IPS-18a (cell line): ENCODE data around the gene ADGRB3.
"Not testable (repeated sequence)": the region's sequence is repeated elsewhere in the genome, so short reads cannot be mapped to it uniquely, and the experiment has no call there.

Source experiments
- H3K27ac ChIP-seq: one replicate; pipeline ENCODE4 v1.5.1; 2013; ENCODE audit warnings: low read length
- H3K27me3 ChIP-seq: one replicate; pipeline ENCODE4 v1.6.1; 2013; ENCODE audit warnings: mild to moderate bottlenecking, low read length; ENCODE audit not compliant: control insufficient read depth, insufficient read depth
- H3K36me3 ChIP-seq: one replicate; pipeline ENCODE4 v1.6.1; 2013; ENCODE audit warnings: low read depth, low read length; ENCODE audit not compliant: control insufficient read depth
- H3K4me1 ChIP-seq: one replicate; pipeline ENCODE4 v1.6.1; 2013; ENCODE audit warnings: low read depth, low read length; ENCODE audit not compliant: control insufficient read depth
- H3K4me3 ChIP-seq: one replicate; pipeline ENCODE4 v1.5.1; 2013; ENCODE audit warnings: low read length
- H3K9ac ChIP-seq: one replicate; pipeline ENCODE4 v1.6.1; 2013; ENCODE audit warnings: mild to moderate bottlenecking, low read length, moderate library complexity
- H3K9me3 ChIP-seq: one replicate; pipeline ENCODE4 v1.6.1; 2013; ENCODE audit warnings: low read depth, low read length; ENCODE audit not compliant: control insufficient read depth

The ADGRB3 gene

GRCh38 chr6:68746376-68746775 is 111.3 kb downstream of the ADGRB3 start:
- Histone ChIP-seq H3K4me3 (no peak overlapping the region), H3K9me3 (no peaks in the 10 kb centered on the region), H3K27ac (no peak overlapping the region), H3K9ac (no peak overlapping the region), H3K27me3 (no peaks in the 10 kb centered on the region), H3K36me3 (no peaks in the 10 kb centered on the region), H3K4me1 (no peaks in the 10 kb centered on the region)

DNA sequence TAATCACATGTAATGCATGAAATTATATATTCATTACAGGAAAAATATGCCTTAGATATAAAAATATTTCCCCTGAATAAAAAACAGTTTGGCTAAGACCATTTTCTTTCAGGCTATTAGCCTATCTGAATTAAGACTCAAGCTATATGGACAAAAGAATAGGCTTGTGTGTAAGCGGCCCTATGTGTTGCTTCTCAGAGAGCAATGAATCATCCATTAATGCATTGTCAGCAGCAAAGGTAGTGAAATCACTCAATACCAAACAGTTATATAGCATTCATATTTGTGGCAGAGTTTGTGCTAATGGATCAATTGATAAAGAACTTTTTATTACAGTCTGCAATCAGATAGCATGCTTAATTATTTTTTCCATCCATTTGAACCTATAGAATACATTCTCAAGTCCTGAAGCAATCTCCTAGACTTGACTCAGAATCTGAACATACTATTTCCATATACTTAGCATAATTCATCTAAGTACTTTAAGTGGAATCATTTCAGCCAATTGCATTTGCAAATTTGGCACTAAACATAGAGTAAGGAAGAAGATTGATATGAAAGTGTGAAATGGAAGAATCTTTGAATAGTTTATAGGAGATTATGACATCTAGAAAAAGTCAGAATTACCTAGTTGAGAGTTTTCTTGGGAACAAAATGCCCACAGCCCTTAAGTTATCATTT is 112.2 kb downstream of the ADGRB3 start:
- Histone ChIP-seq H3K4me3 (no peak overlapping the region), H3K36me3 (no peaks in the 10 kb centered on the region), H3K27me3 (no peaks in the 10 kb centered on the region), H3K9ac (no peak overlapping the region), H3K9me3 (no peaks in the 10 kb centered on the region), H3K4me1 (no peaks in the 10 kb centered on the region), H3K27ac (no peak overlapping the region)

DNA sequence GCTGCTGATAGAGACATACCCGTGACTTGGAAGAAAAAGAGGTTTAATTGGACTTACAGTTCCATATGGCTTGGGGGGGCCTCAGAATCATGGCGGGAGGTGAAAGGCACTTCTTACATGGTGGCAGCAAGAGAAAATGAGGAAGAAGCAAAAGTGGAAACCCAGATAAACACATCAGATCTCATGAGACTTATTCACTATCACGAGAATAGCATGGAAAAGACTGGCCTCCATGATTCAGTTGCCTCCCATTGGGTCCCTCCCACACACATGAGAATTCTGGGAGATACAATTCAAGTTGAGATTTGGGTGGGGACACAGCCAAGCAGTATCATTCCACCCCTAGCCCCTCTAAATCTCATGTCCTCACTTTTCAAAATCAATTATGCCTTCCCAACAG is 112.8 kb downstream of the ADGRB3 start:
- not testable (repeated sequence) for H3K9me3 ChIP-seq, H3K4me1 ChIP-seq, H3K27ac ChIP-seq, H3K4me3 ChIP-seq, H3K9ac ChIP-seq, H3K36me3 ChIP-seq, H3K27me3 ChIP-seq

DNA sequence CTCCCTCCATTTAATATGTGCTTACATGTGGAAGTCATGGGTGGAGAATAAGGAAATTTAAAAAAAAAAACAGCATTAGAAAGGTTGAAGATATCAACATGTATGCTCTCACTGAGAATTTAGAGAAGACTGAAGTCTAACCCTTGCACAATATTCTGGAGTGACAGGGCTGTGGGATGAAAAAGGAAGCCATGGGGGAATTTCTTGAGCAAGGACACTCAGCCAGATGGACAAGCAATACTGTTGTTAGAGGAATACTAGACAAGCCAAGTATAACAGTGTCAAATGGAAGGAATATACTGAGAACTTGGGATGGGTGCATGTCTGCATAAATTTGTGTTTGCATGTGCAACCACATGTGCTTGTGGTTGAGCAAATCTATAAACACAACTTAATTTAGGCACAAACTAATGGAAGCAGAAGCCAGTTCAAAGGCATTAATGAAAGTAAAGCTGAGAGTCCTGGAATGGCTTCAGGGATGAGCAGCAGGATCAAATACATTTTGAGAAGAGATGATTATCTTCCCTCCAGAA is 119.7 kb downstream of the ADGRB3 start:
- no peaks in the 10 kb centered on the region for H3K27me3 ChIP-seq
- no peak overlapping the region for H3K4me3 ChIP-seq
- H3K36me3 ChIP-seq: no peaks in the 10 kb centered on the region
- no peak overlapping the region for H3K9ac ChIP-seq
- no peaks in the 10 kb centered on the region for H3K4me1 ChIP-seq
- H3K27ac ChIP-seq: no peak overlapping the region
- no peaks in the 10 kb centered on the region for H3K9me3 ChIP-seq

DNA sequence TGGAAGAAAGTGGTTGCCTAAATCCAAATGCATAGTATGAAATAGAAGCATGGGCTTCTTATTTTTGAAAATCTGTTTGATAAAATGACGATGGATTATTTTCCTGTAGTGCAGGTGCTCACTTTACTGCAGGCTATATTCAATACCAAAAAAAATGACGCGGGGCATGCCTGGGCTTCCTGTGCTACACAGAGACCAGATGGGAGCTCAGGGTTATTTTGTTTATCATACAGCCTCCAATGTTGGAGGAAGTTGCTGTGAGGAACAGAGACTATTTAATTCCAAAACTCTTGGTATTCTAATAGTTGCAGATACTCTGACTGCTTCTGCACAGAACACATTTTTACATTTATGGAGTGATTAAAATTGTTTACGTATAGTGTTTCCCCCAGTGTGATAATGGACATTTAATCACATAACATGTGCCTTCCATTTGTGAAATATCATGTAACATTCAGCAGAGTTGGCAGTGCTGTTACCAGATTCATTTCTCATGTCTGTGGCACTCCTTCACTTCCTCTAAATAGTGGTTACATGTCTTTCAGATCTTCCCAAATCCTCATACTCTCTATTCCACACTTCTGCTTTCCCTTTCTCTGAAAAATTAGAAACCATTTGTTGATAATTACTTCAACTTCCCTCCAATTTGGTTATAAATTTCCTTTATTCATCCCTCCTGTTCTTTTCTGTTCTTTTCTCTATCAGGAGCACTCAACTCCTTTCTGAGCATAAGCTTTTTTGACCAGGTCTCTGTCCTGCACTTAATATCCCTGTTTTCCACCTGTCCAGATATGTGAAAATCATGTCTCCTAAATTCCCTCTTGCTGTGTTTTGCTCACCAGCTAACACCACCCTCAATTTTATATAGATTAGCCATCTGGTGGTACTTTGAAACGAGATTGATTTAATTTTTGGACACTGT is 121.6 kb downstream of the ADGRB3 start:
- Histone ChIP-seq H3K27ac (no peak overlapping the region), H3K36me3 (no peaks in the 10 kb centered on the region), H3K4me1 (no peaks in the 10 kb centered on the region), H3K4me3 (no peak overlapping the region), H3K27me3 (no peaks in the 10 kb centered on the region), H3K9ac (no peak overlapping the region), H3K9me3 (no peaks in the 10 kb centered on the region)

- no peaks in the 10 kb centered on the region for H3K36me3 ChIP-seq
- H3K4me1 ChIP-seq: no peaks in the 10 kb centered on the region
- no peak overlapping the region for H3K9ac ChIP-seq
- H3K9me3 ChIP-seq: no peaks in the 10 kb centered on the region
- H3K27me3 ChIP-seq: no peaks in the 10 kb centered on the region
- H3K4me3 ChIP-seq: no peak overlapping the region
- no peak overlapping the region for H3K27ac ChIP-seq
These were observed 122.7 kb downstream of the ADGRB3 start for GRCh38 chr6:68757821-68758220.

DNA sequence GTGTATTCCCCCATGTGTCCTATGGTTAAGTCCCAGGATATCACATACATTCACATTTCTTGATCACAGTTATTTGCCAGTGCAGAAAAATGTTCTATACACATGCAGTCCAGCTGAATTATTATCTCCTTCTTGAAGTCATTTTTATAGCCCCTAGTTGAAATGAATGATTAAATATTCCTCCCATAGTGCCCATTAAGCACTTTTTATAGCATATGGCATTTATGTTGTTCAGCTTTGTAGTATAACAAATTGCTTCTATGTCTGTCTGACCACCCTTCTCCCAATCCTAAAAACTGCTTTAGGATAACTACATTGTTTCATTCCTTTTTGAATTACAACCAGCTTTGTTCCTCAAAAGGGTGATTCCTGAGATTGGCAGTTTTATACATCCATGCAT is 123.5 kb downstream of the ADGRB3 start:
- Histone ChIP-seq H3K9ac (no peak overlapping the region), H3K36me3 (no peaks in the 10 kb centered on the region), H3K4me1 (no peaks in the 10 kb centered on the region), H3K9me3 (no peaks in the 10 kb centered on the region), H3K4me3 (no peak overlapping the region), H3K27me3 (no peaks in the 10 kb centered on the region), H3K27ac (no peak overlapping the region)

- no peaks in the 10 kb centered on the region for H3K9me3 ChIP-seq
- H3K4me3 ChIP-seq: no peak overlapping the region
- no peak overlapping the region for H3K9ac ChIP-seq
- H3K36me3 ChIP-seq: no peaks in the 10 kb centered on the region
- no peak overlapping the region for H3K27ac ChIP-seq
- H3K4me1 ChIP-seq: no peaks in the 10 kb centered on the region
- H3K27me3 ChIP-seq: no peaks in the 10 kb centered on the region
These were observed 125.4 kb downstream of the ADGRB3 start for GRCh38 chr6:68760485-68760884.

- Histone ChIP-seq H3K36me3 (no peaks in the 10 kb centered on the region), H3K9ac (no peak overlapping the region), H3K4me3 (no peak overlapping the region), H3K27me3 (no peaks in the 10 kb centered on the region), H3K9me3 (no peaks in the 10 kb centered on the region), H3K4me1 (no peaks in the 10 kb centered on the region), H3K27ac (no peak overlapping the region)
These were observed 126.0 kb downstream of the ADGRB3 start for GRCh38 chr6:68760941-68761676.

- Histone ChIP-seq H3K27me3 (no peaks in the 10 kb centered on the region), H3K9me3 (no peaks in the 10 kb centered on the region), H3K4me3 (no peak overlapping the region), H3K4me1 (no peaks in the 10 kb centered on the region), H3K36me3 (no peaks in the 10 kb centered on the region), H3K27ac (no peak overlapping the region), H3K9ac (no peak overlapping the region)
These were observed 126.9 kb downstream of the ADGRB3 start for GRCh38 chr6:68761985-68762384.

- no peak overlapping the region for H3K27ac ChIP-seq
- no peaks in the 10 kb centered on the region for H3K4me1 ChIP-seq
- H3K36me3 ChIP-seq: no peaks in the 10 kb centered on the region
- no peaks in the 10 kb centered on the region for H3K9me3 ChIP-seq
- no peak overlapping the region for H3K4me3 ChIP-seq
- no peak overlapping the region for H3K9ac ChIP-seq
- no peaks in the 10 kb centered on the region for H3K27me3 ChIP-seq
These were observed 136.3 kb downstream of the ADGRB3 start for GRCh38 chr6:68771426-68771825.
